Mesothelial cell of epicardium (in vitro differentiated cells): Measurements from ENCODE around the gene TMEM109. TPM values are rescaled to one million over a fixed set of nuclear protein-coding genes. Genes with fewer than 3 reads are reported as not detected.
"Not testable (repeated sequence)": the region's sequence is repeated elsewhere in the genome, so short reads cannot be mapped to it uniquely, and the experiment has no call there.

Source experiments
- DNase-seq, 2 experiments: peaks; one replicate each; pipeline ENCODE4 v3.0.0; 2021; ENCODE audit warnings: low spot score in 2 of 2; ENCODE audit not compliant: unreplicated experiment in 2 of 2
- H3K27ac Mint-ChIP-seq: 2 replicates; pipeline ENCODE4 v1.8.0; 2021; ENCODE audit warnings: mixed read lengths
- H3K27me3 Mint-ChIP-seq: 2 replicates; pipeline ENCODE4 v1.8.0; 2021; ENCODE audit warnings: low read depth, mixed read lengths
- H3K36me3 Mint-ChIP-seq: 2 replicates; pipeline ENCODE4 v1.8.0; 2021; ENCODE audit warnings: mixed read lengths
- H3K4me1 Mint-ChIP-seq: 2 replicates; pipeline ENCODE4 v1.8.0; 2021; ENCODE audit warnings: mixed read lengths
- H3K4me3 Mint-ChIP-seq: 2 replicates; pipeline ENCODE4 v1.8.0; 2021; ENCODE audit warnings: mild to moderate bottlenecking, moderate library complexity, mixed read lengths
- H3K9me3 Mint-ChIP-seq: 2 replicates; pipeline ENCODE4 v1.8.0; 2021; ENCODE audit warnings: mixed read lengths
- total RNA-seq: library from RNA; stranded (reverse); gene quantifications from 3 replicates; pipeline ENCODE4 v1.2.1, GENCODE V29; 2021
- TF ChIP-seq, protein P1 (sequence below): fragments of 200-600 bp; sonication (generic); IDR thresholded peaks from one replicate; pipeline ENCODE4 v1.5.0; 2021; ENCODE audit warnings: antibody characterized with exemption; ENCODE audit not compliant: unreplicated experiment

TMEM109 gene
- total RNA-seq, 1 donor from 2014 or later, result 56.8 TPM

- H3K36me3 Mint-ChIP-seq, result peaks cover 3% of the 10 kb centered on the region
- H3K4me3 Mint-ChIP-seq, result peak overlapping the region; percentile 84
- H3K27me3 Mint-ChIP-seq, result peaks cover 23% of the 10 kb centered on the region
- DNase-seq, result no peak
- H3K27ac Mint-ChIP-seq, result peak overlapping the region; percentile 70
- peaks cover 24% of the 10 kb centered on the region for H3K4me1 Mint-ChIP-seq
- no peaks in the 10 kb centered on the region for H3K9me3 Mint-ChIP-seq
- TF ChIP-seq, protein P1, sequence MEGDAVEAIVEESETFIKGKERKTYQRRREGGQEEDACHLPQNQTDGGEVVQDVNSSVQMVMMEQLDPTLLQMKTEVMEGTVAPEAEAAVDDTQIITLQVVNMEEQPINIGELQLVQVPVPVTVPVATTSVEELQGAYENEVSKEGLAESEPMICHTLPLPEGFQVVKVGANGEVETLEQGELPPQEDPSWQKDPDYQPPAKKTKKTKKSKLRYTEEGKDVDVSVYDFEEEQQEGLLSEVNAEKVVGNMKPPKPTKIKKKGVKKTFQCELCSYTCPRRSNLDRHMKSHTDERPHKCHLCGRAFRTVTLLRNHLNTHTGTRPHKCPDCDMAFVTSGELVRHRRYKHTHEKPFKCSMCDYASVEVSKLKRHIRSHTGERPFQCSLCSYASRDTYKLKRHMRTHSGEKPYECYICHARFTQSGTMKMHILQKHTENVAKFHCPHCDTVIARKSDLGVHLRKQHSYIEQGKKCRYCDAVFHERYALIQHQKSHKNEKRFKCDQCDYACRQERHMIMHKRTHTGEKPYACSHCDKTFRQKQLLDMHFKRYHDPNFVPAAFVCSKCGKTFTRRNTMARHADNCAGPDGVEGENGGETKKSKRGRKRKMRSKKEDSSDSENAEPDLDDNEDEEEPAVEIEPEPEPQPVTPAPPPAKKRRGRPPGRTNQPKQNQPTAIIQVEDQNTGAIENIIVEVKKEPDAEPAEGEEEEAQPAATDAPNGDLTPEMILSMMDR, result no peak
Observed at GRCh38 chr11:60905047-60905446, 8.9 kb upstream of the TMEM109 start.

DNA sequence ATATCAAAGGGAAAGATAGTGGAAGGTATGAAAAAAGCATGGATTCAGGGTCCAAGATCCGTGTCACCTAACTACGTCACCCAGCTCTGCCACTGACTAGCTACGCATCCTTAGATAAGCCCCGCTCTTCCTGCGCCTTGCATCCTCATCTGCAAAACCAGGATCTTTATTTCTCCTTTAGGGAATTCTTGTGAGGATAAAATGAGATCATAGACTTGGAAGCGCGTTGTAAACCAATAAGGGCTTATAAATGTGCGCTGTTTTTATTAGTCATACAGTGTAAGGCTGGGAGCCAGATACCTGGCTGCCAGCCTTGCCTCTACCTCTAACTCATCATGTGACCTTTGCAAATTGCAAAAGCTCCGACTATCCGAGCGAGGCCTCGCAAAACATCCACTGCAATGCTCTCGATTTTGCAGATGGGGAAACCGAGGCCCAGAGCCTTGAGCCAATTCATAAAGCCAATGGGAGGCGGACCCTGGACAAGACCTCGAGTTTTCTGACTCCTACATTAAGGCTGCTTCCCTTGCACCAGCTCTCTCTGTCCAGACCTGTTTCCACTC, 8.3 kb upstream of the TMEM109 start:
- peak overlapping the region; percentile 70 for H3K27ac Mint-ChIP-seq
- H3K4me3 Mint-ChIP-seq, result peak overlapping the region; percentile 84
- H3K27me3 Mint-ChIP-seq, result peaks cover 28% of the 10 kb centered on the region
- peaks cover 24% of the 10 kb centered on the region for H3K4me1 Mint-ChIP-seq
- H3K9me3 Mint-ChIP-seq, result no peaks in the 10 kb centered on the region
- H3K36me3 Mint-ChIP-seq, result no peaks in the 10 kb centered on the region
- TF ChIP-seq, protein P1, result no peak
- no peak for DNase-seq

DNA sequence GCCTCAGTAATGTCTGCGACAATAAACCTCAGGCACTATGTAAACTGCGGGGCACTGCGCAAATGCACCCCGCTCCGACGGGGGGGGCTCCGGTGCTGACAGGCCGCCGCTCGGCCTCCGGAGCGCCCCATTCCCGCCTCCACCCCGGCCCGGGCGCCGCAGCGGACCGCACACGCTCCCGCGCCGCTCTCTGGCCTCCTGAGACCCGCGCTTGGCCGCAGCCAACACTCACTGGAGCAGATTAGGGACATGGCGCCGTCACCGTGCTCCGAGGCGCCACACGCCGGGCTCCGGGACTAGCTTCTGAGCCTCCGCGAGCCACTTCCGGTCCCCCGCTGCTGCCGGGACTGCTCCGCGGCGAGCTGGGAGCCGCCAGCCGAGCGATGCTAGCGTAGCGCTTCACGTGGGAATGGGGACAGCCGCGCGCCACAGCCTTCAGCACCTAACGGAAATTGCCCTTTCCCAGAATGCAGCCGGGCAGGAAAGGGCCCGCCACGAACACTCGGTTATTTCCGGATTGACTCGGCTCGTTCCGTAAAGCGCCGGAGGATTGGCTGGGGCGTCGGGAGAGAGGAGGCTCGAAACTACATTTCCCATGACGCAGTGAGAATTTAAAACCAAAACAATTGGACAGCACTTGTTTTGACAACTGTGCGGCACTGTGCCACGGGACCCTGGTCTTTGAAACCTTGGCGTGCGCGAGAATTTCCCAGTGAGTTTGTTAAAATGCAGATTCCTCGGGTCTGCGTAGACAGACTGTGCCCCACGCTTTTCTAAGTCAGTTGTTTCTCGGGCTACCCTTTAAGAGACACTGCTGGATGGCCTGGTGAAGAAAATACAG, 7.6 kb upstream of the TMEM109 start, which contains the start of gene PRPF19:
PRPF19 (minus strand) TSS at position 454 of the 841 bp plus-strand sequence; CDS start at position 251, 203 bp downstream.
- Mint-ChIP-seq H3K27ac (peak within 1 kb of the TSS; percentile 95), H3K4me1 (peaks cover 24% of the 10 kb centered on the region), H3K27me3 (peaks cover 35% of the 10 kb centered on the region), H3K9me3 (no peaks in the 10 kb centered on the region), H3K36me3 (no peaks in the 10 kb centered on the region), H3K4me3 (peak within 1 kb of the TSS; percentile 84)
- peak; percentile 89 to 99 for DNase-seq
- TF ChIP-seq, protein P1, result no peak

DNA sequence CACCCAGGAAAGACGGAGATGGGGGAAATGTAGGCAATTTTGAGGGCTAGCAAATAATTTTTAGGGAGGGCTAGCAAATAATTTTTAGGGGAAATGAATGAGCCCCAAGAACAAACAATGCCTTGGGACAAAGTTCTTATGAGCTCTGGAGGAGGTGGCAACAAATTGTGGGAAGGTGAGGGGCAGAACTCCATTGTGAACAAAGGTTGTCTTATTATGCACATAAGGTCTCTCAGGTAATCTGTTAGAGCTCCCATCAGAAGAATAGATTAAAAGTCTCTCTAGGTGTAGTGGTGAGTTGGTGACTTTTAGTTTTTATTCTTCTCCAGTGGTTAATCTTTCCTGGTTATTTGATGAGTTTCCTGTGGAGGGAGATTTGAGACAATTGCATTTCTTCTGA, 5.2 kb upstream of the TMEM109 start:
- Mint-ChIP-seq H3K9me3 (no peaks in the 10 kb centered on the region), H3K27ac (no peak overlapping the region), H3K4me1 (peaks cover 35% of the 10 kb centered on the region), H3K4me3 (no peak overlapping the region), H3K27me3 (peaks cover 35% of the 10 kb centered on the region), H3K36me3 (no peaks in the 10 kb centered on the region)
- TF ChIP-seq, protein P1, result no peak
- no peak for DNase-seq

- not testable (repeated sequence) for H3K4me3 Mint-ChIP-seq, H3K27ac Mint-ChIP-seq, H3K9me3 Mint-ChIP-seq, H3K36me3 Mint-ChIP-seq, DNase-seq
- Mint-ChIP-seq H3K27me3 (peaks cover 35% of the 10 kb centered on the region), H3K4me1 (peaks cover 29% of the 10 kb centered on the region)
Observed at GRCh38 chr11:60909680-60910280, 4.2 kb upstream of the TMEM109 start.

DNA sequence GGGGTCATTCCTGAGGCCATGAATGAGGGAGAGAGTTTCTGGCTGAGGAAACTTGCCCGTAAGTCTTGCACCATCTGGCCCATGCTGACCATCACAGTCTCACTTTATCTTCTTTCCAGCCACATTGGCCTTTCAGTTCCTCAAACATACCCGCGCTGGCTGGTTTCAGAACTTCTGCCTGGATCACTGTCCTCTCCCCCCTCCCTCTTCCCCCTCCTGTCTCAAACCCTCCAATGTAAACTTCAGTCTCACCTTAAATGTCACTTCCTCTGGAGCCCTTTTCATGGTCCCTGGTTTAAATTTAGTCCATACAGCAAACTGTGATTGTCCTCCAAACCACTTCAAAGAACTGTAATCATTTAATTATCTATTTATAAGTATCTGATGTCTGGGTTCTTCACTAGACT, 3.7 kb upstream of the TMEM109 start:
- Mint-ChIP-seq H3K27me3 (peaks cover 35% of the 10 kb centered on the region), H3K4me3 (no peak overlapping the region), H3K27ac (no peak overlapping the region), H3K36me3 (no peaks in the 10 kb centered on the region), H3K9me3 (no peaks in the 10 kb centered on the region), H3K4me1 (peaks cover 29% of the 10 kb centered on the region)
- DNase-seq, result no peak
- TF ChIP-seq, protein P1, result no peak
